Islet of Langerhans (tissue), 1 donor: ENCODE results near the gene CNOT2.

ENCODE experiments used
- FAIRE-seq: peaks from one replicate; lab custom pipeline; 2011; peaks lifted over from hg19 to GRCh38; lab: Jason Lieb, UNC

Gene CNOT2

GRCh38 chr12:70242695-70243509, at the start of gene CNOT2:
Gene CNOT2 (plus strand): TSS chr12:70243433. CDS start chr12:70278227, 34,794 bp downstream.
- no peak for FAIRE-seq

GRCh38 chr12:70194076-70194475, 49.2 kb upstream of the CNOT2 start:
- FAIRE-seq, result no peak

GRCh38 chr12:70196811-70197281, 46.4 kb upstream of the CNOT2 start:
- FAIRE-seq, result peak; percentile 36

- FAIRE-seq, result no peak
Observed at GRCh38 chr12:70197345-70197744, 45.9 kb upstream of the CNOT2 start.

GRCh38 chr12:70213707-70214106, 29.5 kb upstream of the CNOT2 start:
- no peak for FAIRE-seq

GRCh38 chr12:70214972-70215617, 28.1 kb upstream of the CNOT2 start:
- no peak for FAIRE-seq

- no peak for FAIRE-seq
Observed at GRCh38 chr12:70217416-70217815, 25.8 kb upstream of the CNOT2 start.

- FAIRE-seq, result no peak
Observed at GRCh38 chr12:70221626-70222025, 21.6 kb upstream of the CNOT2 start.

GRCh38 chr12:70227911-70228310, 15.3 kb upstream of the CNOT2 start:
- FAIRE-seq, result no peak

GRCh38 chr12:70230934-70231606, 12.2 kb upstream of the CNOT2 start:
- no peak for FAIRE-seq

GRCh38 chr12:70236990-70237389, 6.2 kb upstream of the CNOT2 start:
- FAIRE-seq, result no peak

- no peak for FAIRE-seq
Observed at GRCh38 chr12:70240673-70241072, 2.6 kb upstream of the CNOT2 start.

GRCh38 chr12:70241845-70242244, 1.4 kb upstream of the CNOT2 start:
- no peak for FAIRE-seq

GRCh38 chr12:70243510-70244371, 508 bp downstream of the CNOT2 start:
- no peak for FAIRE-seq

GRCh38 chr12:70244409-70244808, 1.2 kb downstream of the CNOT2 start:
- FAIRE-seq, result no peak

- FAIRE-seq, result no peak
Observed at GRCh38 chr12:70245458-70245857, 2.2 kb downstream of the CNOT2 start.

- FAIRE-seq, result no peak
Observed at GRCh38 chr12:70246580-70246979, 3.3 kb downstream of the CNOT2 start.

- no peak for FAIRE-seq
Observed at GRCh38 chr12:70247653-70248199, 4.5 kb downstream of the CNOT2 start.

GRCh38 chr12:70248876-70249275, 5.6 kb downstream of the CNOT2 start:
- FAIRE-seq, result no peak

- no peak for FAIRE-seq
Observed at GRCh38 chr12:70249903-70250302, 6.7 kb downstream of the CNOT2 start.

GRCh38 chr12:70251226-70251625, 8.0 kb downstream of the CNOT2 start:
- FAIRE-seq, result no peak

GRCh38 chr12:70251661-70252060, 8.4 kb downstream of the CNOT2 start:
- FAIRE-seq, result no peak
